GM10847 (cell line): Measurements from ENCODE around the gene PSMA3.

Source experiments
- POLR2A ChIP-seq: IDR thresholded peaks from 2 replicates; pipeline ENCODE4 v1.6.1; 2011; ENCODE audit not compliant: insufficient read length; ENCODE audit errors: extremely low read depth

The PSMA3 gene

GRCh38 chr14:58244556-58245387 is at the start of gene PSMA3:
Gene PSMA3 (plus strand): TSS chr14:58244843. CDS start chr14:58244921, 78 bp downstream.
- TF ChIP-seq POLR2A, result peak; percentile 86

GRCh38 chr14:58196198-58196597 is 48.4 kb upstream of the PSMA3 start:
- TF ChIP-seq POLR2A, result no peak

GRCh38 chr14:58198086-58198485 is 46.6 kb upstream of the PSMA3 start:
- TF ChIP-seq POLR2A, result no peak

GRCh38 chr14:58199726-58200479 is 44.7 kb upstream of the PSMA3 start, which contains the start of gene ACTR10:
Gene ACTR10 (plus strand): TSS chr14:58200149. CDS start chr14:58200218, 69 bp downstream.
- TF ChIP-seq POLR2A, result peak; percentile 43

GRCh38 chr14:58200480-58200841 is 44.2 kb upstream of the PSMA3 start:
- TF ChIP-seq POLR2A, result no peak

GRCh38 chr14:58200846-58201245 is 43.8 kb upstream of the PSMA3 start:
- no peak for TF ChIP-seq POLR2A

GRCh38 chr14:58213176-58213575 is 31.5 kb upstream of the PSMA3 start:
- no peak for TF ChIP-seq POLR2A

- no peak for TF ChIP-seq POLR2A
Observed at GRCh38 chr14:58215191-58215914, 29.3 kb upstream of the PSMA3 start.

- TF ChIP-seq POLR2A, result no peak
Observed at GRCh38 chr14:58216544-58216943, 28.1 kb upstream of the PSMA3 start.

GRCh38 chr14:58227096-58227819 is 17.4 kb upstream of the PSMA3 start:
- TF ChIP-seq POLR2A, result no peak

GRCh38 chr14:58238252-58239243 is 6.1 kb upstream of the PSMA3 start:
- no peak for TF ChIP-seq POLR2A

GRCh38 chr14:58239244-58240195 is 5.1 kb upstream of the PSMA3 start:
- no peak for TF ChIP-seq POLR2A

GRCh38 chr14:58243790-58244555 is 670 bp upstream of the PSMA3 start:
- no peak for TF ChIP-seq POLR2A
